DOHH2 (cell line): ENCODE results near the gene TMEM61.

Experiments
- H3F3A ChIP-seq: fragments of 200-600 bp; sonication (generic), shearing (Covaris generic); 2 replicates; pipeline ENCODE4 v1.6.0; 2016; ENCODE audit warnings: antibody characterized with exemption, mild to moderate bottlenecking; ENCODE audit not compliant: control insufficient read depth, insufficient read depth
- H3K27ac ChIP-seq: fragments of 200-600 bp; sonication (generic); 2 replicates; pipeline ENCODE4 v1.5.1; 2014; ENCODE audit warnings: low read depth, mild to moderate bottlenecking, low read length, moderate library complexity
- H3K27me3 ChIP-seq: fragments of 200-600 bp; sonication (generic); 2 replicates; pipeline ENCODE4 v1.6.1; 2014; ENCODE audit warnings: mild to moderate bottlenecking, low read length, mixed read lengths; ENCODE audit not compliant: control insufficient read depth
- H3K36me3 ChIP-seq: fragments of 200-600 bp; sonication (generic); 2 replicates; pipeline ENCODE4 v1.6.1; 2014; ENCODE audit warnings: mild to moderate bottlenecking, low read length, moderate library complexity, mixed read lengths; ENCODE audit not compliant: control insufficient read depth
- H3K4me1 ChIP-seq: fragments of 200-600 bp; sonication (generic); 2 replicates; pipeline ENCODE4 v1.6.1; 2014; ENCODE audit warnings: mild to moderate bottlenecking, low read length, mixed read lengths; ENCODE audit not compliant: control insufficient read depth
- H3K4me2 ChIP-seq: fragments of 200-600 bp; sonication (generic); 2 replicates; pipeline ENCODE4 v1.6.0; 2014; ENCODE audit warnings: mild to moderate bottlenecking, low read length, moderate library complexity
- H3K4me3 ChIP-seq: fragments of 200-600 bp; sonication (generic); 2 replicates; pipeline ENCODE4 v1.5.1; 2014; ENCODE audit warnings: mild to moderate bottlenecking, low read length, mixed read lengths
- H3K79me2 ChIP-seq: fragments of 200-600 bp; sonication (generic); 2 replicates; pipeline ENCODE4 v1.6.1; 2014; ENCODE audit warnings: mild to moderate bottlenecking, low read length, mixed read lengths; ENCODE audit not compliant: control insufficient read depth
- H3K9me2 ChIP-seq: fragments of 200-600 bp; sonication (generic); replicated peaks from 2 replicates; pipeline ENCODE4 v1.6.1; 2014; ENCODE audit warnings: mild to moderate bottlenecking, low read length, mixed read lengths; ENCODE audit not compliant: control insufficient read depth
- H3K9me3 ChIP-seq: fragments of 200-600 bp; sonication (generic); 2 replicates; pipeline ENCODE4 v1.6.1; 2014; ENCODE audit warnings: antibody characterized with exemption, low read length, mixed read lengths; ENCODE audit not compliant: control insufficient read depth, insufficient read depth
- H4K20me1 ChIP-seq: fragments of 200-600 bp; sonication (generic); 2 replicates; pipeline ENCODE4 v1.6.0; 2014; ENCODE audit warnings: low read depth, mild to moderate bottlenecking, antibody characterized with exemption, low read length, moderate library complexity; ENCODE audit not compliant: control insufficient read depth, insufficient read depth
- CTCF ChIP-seq: fragments of 200-600 bp; sonication (generic); IDR thresholded peaks from one replicate; pipeline ENCODE4 v1.5.1; 2014; ENCODE audit warnings: antibody characterized with exemption, mild to moderate bottlenecking, low read depth, low read length; ENCODE audit not compliant: poor library complexity, severe bottlenecking
- EZH2phosphoT487 ChIP-seq: fragments of 200-600 bp; sonication (generic); IDR thresholded peaks from 2 replicates; pipeline ENCODE4 v1.6.1; 2017; ENCODE audit warnings: borderline replicate concordance, mild to moderate bottlenecking, antibody characterized with exemption, low read length, moderate library complexity, mixed read lengths

Gene TMEM61

DNA sequence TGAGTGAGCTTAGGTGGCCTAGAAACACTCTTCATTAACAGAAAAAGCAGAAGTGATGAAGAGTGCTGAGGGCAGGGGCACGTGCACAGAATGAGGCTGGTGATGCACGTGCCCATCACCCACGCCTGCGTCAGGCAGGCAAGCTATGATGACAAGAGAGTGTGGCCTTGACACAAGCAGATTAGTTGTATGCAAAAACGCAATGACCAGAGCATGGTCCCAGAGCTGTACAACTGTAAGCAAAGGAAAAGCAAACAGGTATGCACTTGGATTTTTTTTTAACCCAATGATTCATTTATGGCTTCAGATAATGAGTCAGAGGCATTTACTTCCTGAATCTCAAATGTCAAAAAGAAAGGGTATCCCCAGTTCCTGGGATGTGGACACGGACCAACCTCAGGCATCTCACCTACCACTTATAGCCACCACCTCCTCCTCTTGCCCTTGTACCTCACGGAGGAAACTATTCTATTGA lies 9.1 kb upstream of the TMEM61 start:
- TF ChIP-seq EZH2phosphoT487: no peak
- TF ChIP-seq CTCF: no peak
- no peak overlapping the region for H3K27ac ChIP-seq
- peaks cover 4% of the 10 kb centered on the region for H3K4me1 ChIP-seq
- no peaks in the 10 kb centered on the region for H3K9me3 ChIP-seq
- H3K36me3 ChIP-seq: no peaks in the 10 kb centered on the region
- no peaks in the 10 kb centered on the region for H3F3A ChIP-seq
- H4K20me1 ChIP-seq: no peaks in the 10 kb centered on the region
- H3K79me2 ChIP-seq: no peaks in the 10 kb centered on the region
- no peak overlapping the region for H3K4me2 ChIP-seq
- peaks cover 15% of the 10 kb centered on the region for H3K27me3 ChIP-seq
- no peaks in the 10 kb centered on the region for H3K9me2 ChIP-seq
- no peak overlapping the region for H3K4me3 ChIP-seq

- Histone ChIP-seq H3K27me3 (peaks cover 15% of the 10 kb centered on the region), H3K4me2 (no peak overlapping the region), H3K4me1 (no peaks in the 10 kb centered on the region), H3K4me3 (no peak overlapping the region), H4K20me1 (no peaks in the 10 kb centered on the region), H3K9me3 (no peaks in the 10 kb centered on the region), H3K79me2 (no peaks in the 10 kb centered on the region), H3K9me2 (no peaks in the 10 kb centered on the region), H3K36me3 (no peaks in the 10 kb centered on the region), H3K27ac (no peak overlapping the region), H3F3A (no peaks in the 10 kb centered on the region)
- TF ChIP-seq CTCF (no peak), EZH2phosphoT487 (no peak)
Observed at GRCh38 chr1:54972436-54972835, 8.0 kb upstream of the TMEM61 start.

DNA sequence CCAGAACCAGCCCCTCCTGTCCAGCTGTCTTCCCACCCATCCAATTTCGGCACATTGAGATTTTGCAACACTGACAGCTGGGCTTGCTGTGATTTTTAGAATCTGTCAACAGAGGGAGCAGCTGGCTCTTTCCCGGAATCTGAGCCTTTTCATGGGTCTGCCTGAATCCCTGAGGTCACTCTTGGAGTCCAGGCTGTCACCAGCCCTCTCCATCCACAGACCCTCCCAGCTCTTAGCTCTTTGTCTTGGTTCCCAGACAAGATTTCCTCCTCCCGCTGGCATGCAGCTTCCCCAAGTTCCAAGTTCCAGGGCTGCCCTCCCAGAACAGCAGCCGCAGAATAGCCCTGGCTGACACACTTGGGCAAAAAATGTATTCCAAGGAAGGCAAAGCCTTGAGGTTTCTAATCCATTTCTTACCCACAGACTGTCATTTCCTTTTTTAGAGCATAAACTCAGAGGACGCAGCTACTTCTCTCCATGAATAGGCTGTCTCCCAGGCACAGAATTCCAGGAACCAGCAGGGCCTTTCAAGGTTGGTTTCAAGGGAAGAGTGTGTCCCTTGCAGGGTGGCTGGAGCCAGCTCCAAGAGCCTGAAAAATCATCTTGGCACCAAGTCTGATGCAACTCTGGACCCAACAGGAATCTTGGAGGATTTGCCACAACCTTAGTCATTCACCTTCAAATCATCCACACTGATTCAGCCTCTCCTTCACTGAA lies 7.1 kb upstream of the TMEM61 start:
- Histone ChIP-seq H3K36me3 (no peaks in the 10 kb centered on the region), H3K27ac (no peak overlapping the region), H3K27me3 (peaks cover 15% of the 10 kb centered on the region), H3K79me2 (no peaks in the 10 kb centered on the region), H3K4me1 (no peaks in the 10 kb centered on the region), H3F3A (no peaks in the 10 kb centered on the region), H3K9me3 (no peaks in the 10 kb centered on the region), H4K20me1 (no peaks in the 10 kb centered on the region), H3K4me3 (no peak overlapping the region), H3K9me2 (no peaks in the 10 kb centered on the region), H3K4me2 (no peak overlapping the region)
- TF ChIP-seq EZH2phosphoT487: no peak
- no peak for TF ChIP-seq CTCF
